Brain microvascular endothelial cell (primary cell): ENCODE data around the gene TP53I3.
"Not testable (repeated sequence)": the region's sequence is repeated elsewhere in the genome, so short reads cannot be mapped to it uniquely, and the experiment has no call there.

Experiments used
- DNase-seq: peaks from one replicate; pipeline ENCODE4 v3.0.0-alpha.2; 2020
- H3K27ac ChIP-seq: fragments of 250-450 bp; sonication (Bioruptor Pico); 2 replicates; pipeline ENCODE4 v1.5.1; 2020; ENCODE audit warnings: mild to moderate bottlenecking, moderate library complexity
- H3K27me3 ChIP-seq: fragments of 250-450 bp; sonication (Bioruptor Pico); replicated peaks from 2 replicates; pipeline ENCODE4 v1.5.1; 2020; ENCODE audit warnings: mild to moderate bottlenecking
- H3K36me3 ChIP-seq: fragments of 250-450 bp; sonication (Bioruptor Pico); replicated peaks from 2 replicates; pipeline ENCODE4 v1.5.1; 2020; ENCODE audit warnings: mild to moderate bottlenecking
- H3K4me3 ChIP-seq: 2 replicates; pipeline ENCODE4 v1.5.1; 2011; ENCODE audit warnings: low read depth, mild to moderate bottlenecking, control low read depth, low read length, moderate library complexity
- CTCF ChIP-seq: IDR thresholded peaks from 2 replicates; pipeline ENCODE4 v1.5.1; 2011; ENCODE audit warnings: low read depth, mild to moderate bottlenecking, moderate library complexity, low read length, control low read depth, inconsistent platforms; ENCODE audit errors: missing control alignments
- in situ Hi-C: cut with HindIII; loops from 2 replicates; pipeline ENCODE4 v1.10.0; 2017; ENCODE audit warnings: low sequenced_read_pairs, low pct_ligation_motif_present

Gene TP53I3

GRCh38 chr2:24045511-24046508, 38.8 kb downstream of the TP53I3 start:
- peak overlapping the region; percentile 83 for H3K4me3 ChIP-seq
- in situ Hi-C loops = no loop called here
- H3K27ac ChIP-seq = no peak overlapping the region
- no peak for DNase-seq
- H3K27me3 ChIP-seq = no peaks in the 10 kb centered on the region
- no peaks in the 10 kb centered on the region for H3K36me3 ChIP-seq
- no peak for TF ChIP-seq CTCF

GRCh38 chr2:24043133-24043532, 41.5 kb downstream of the TP53I3 start:
- DNase-seq, in situ Hi-C loops: not testable (repeated sequence)

GRCh38 chr2:24040511-24040910, 44.1 kb downstream of the TP53I3 start:
- TF ChIP-seq CTCF = no peak

More at GRCh38 chr2:24043133-24043532, 41.5 kb downstream of the TP53I3 start:
- not testable (repeated sequence) for H3K27ac ChIP-seq, H3K27me3 ChIP-seq, H3K4me3 ChIP-seq, H3K36me3 ChIP-seq

GRCh38 chr2:24038786-24039499, 45.7 kb downstream of the TP53I3 start:
- Histone ChIP-seq H3K27me3 (no peaks in the 10 kb centered on the region), H3K27ac (no peak overlapping the region), H3K36me3 (peaks cover 14% of the 10 kb centered on the region), H3K4me3 (no peak overlapping the region)
- TF ChIP-seq CTCF = no peak
- in situ Hi-C loops = no loop called here
- DNase-seq = no peak

More at GRCh38 chr2:24040511-24040910, 44.1 kb downstream of the TP53I3 start:
- Histone ChIP-seq H3K4me3 (no peak overlapping the region), H3K27me3 (no peaks in the 10 kb centered on the region), H3K27ac (no peak overlapping the region), H3K36me3 (peaks cover 14% of the 10 kb centered on the region)
- in situ Hi-C loops = no loop called here
- DNase-seq = no peak
